ENCODE measurements around the gene BEGAIN.

The BEGAIN gene

DNA sequence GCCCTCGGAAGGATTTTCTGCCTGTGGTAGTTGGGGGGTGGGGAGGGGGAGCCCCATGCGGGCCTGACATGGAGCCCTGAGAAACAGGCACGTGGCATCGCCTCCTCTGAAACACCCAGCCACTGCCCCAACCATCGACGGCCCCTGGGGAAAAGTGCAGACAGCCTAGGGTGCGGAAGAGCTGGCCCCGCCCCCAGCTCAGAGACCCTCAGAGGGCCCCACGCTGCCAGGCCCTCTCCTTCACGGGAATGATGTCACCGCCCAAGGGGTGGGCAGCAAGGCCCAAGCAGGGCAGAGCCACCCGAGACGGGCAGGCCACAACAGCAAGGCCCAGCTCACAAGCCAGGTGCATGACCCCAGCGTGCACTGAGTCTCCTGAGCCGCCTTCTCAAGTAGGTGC, 26.2 kb downstream of the BEGAIN start:
- TF ChIP-seq, protein P1, sequence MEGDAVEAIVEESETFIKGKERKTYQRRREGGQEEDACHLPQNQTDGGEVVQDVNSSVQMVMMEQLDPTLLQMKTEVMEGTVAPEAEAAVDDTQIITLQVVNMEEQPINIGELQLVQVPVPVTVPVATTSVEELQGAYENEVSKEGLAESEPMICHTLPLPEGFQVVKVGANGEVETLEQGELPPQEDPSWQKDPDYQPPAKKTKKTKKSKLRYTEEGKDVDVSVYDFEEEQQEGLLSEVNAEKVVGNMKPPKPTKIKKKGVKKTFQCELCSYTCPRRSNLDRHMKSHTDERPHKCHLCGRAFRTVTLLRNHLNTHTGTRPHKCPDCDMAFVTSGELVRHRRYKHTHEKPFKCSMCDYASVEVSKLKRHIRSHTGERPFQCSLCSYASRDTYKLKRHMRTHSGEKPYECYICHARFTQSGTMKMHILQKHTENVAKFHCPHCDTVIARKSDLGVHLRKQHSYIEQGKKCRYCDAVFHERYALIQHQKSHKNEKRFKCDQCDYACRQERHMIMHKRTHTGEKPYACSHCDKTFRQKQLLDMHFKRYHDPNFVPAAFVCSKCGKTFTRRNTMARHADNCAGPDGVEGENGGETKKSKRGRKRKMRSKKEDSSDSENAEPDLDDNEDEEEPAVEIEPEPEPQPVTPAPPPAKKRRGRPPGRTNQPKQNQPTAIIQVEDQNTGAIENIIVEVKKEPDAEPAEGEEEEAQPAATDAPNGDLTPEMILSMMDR (IDR thresholded peaks at IDR 0.05; ENCODE audit: low read length) = no peak
- no peak for TF ChIP-seq EZH2 (IDR thresholded peaks at IDR 0.05; ENCODE audit: borderline replicate concordance, low read length)
- H3K79me2 ChIP-seq (ENCODE audit: insufficient read depth, low read length) = no peaks in the 10 kb centered on the region

DNA sequence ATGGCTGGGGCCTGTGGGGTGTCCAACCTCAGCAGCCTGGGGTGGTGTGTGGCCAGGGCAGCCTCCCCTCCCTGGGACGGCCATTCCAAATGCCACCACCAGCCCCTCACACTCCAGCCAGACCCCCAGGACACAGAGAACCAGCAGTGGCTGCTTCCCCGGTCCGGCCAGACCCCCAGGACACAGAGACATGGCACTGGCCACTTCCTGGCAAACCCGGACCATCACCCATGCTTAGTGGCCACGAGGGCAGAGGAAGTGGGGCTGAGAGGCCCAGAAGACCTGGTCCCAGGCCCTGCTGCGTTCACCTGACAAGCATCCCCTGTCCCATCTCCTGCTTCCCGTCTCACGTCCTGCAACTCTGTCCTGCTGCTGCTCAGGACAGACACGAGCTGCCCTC, 26.7 kb downstream of the BEGAIN start:
- no peaks in the 10 kb centered on the region for H3K36me3 ChIP-seq (ENCODE audit: insufficient read depth, low read length)
- H3K4me3 ChIP-seq (ENCODE audit: low read depth, low read length, poor library complexity, severe bottlenecking) = no peak overlapping the region
- H4K20me1 ChIP-seq (ENCODE audit: insufficient read depth, low read length) = no peaks in the 10 kb centered on the region
- TF ChIP-seq EZH2 (IDR thresholded peaks at IDR 0.05; ENCODE audit: borderline replicate concordance, low read length) = no peak
- TF ChIP-seq, protein P1 (IDR thresholded peaks at IDR 0.05; ENCODE audit: low read length) = no peak
- H3K79me2 ChIP-seq (ENCODE audit: insufficient read depth, low read length) = no peaks in the 10 kb centered on the region
- no peak overlapping the region for H3K27ac ChIP-seq (ENCODE audit: low read depth, low read length, poor library complexity, severe bottlenecking)
- no peak overlapping the region for H3K4me2 ChIP-seq (ENCODE audit: low read length)
- no peaks in the 10 kb centered on the region for H3K27me3 ChIP-seq (ENCODE audit: insufficient read depth, low read length)
- H3K4me1 ChIP-seq (ENCODE audit: insufficient read depth, low read length, severe bottlenecking) = no peaks in the 10 kb centered on the region
- H3K9me3 ChIP-seq (ENCODE audit: low read length) = no peaks in the 10 kb centered on the region
- no peaks in the 10 kb centered on the region for H3F3A ChIP-seq (ENCODE audit: insufficient read depth, low read length)
- H3K9me2 ChIP-seq (ENCODE audit: low read depth, low read length) = no peaks in the 10 kb centered on the region
- no peak overlapping the region for H2AFZ ChIP-seq (ENCODE audit: low read length)
- H3K9ac ChIP-seq (ENCODE audit: low read length) = no peak overlapping the region

More for the DNA sequence above, 26.2 kb downstream of the BEGAIN start:
- H3K27ac ChIP-seq (ENCODE audit: low read depth, low read length, poor library complexity, severe bottlenecking) = no peak overlapping the region
- no peaks in the 10 kb centered on the region for H3K9me2 ChIP-seq (ENCODE audit: low read depth, low read length)
- H3K27me3 ChIP-seq (ENCODE audit: insufficient read depth, low read length) = no peaks in the 10 kb centered on the region
- no peak overlapping the region for H3K4me2 ChIP-seq (ENCODE audit: low read length)
- no peaks in the 10 kb centered on the region for H4K20me1 ChIP-seq (ENCODE audit: insufficient read depth, low read length)
- no peak overlapping the region for H3K9ac ChIP-seq (ENCODE audit: low read length)
- H3F3A ChIP-seq (ENCODE audit: insufficient read depth, low read length) = no peaks in the 10 kb centered on the region
- no peak overlapping the region for H2AFZ ChIP-seq (ENCODE audit: low read length)
- no peak overlapping the region for H3K4me3 ChIP-seq (ENCODE audit: low read depth, low read length, poor library complexity, severe bottlenecking)
- H3K9me3 ChIP-seq (ENCODE audit: low read length) = no peaks in the 10 kb centered on the region
- H3K36me3 ChIP-seq (ENCODE audit: insufficient read depth, low read length) = no peaks in the 10 kb centered on the region
- H3K4me1 ChIP-seq (ENCODE audit: insufficient read depth, low read length, severe bottlenecking) = no peaks in the 10 kb centered on the region

DNA sequence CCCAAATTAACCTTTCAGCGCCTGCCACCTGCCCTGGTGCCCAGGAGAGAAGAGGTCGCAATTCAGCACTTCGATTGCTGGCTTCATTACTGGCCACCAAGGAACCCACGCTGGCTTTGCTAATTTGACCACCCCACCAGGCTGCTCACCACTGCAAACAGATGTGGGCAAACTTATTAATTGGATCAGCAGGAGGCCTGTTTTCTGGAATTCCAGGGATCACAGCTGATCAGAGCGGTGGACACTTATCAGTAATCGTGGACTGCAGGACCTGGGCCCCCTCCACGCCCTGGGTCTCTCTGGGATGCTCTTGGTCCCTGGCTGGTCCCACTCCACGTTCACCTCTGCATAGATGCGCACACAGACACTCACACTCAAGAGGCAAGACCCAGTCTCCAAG, 27.8 kb downstream of the BEGAIN start:
- no peaks in the 10 kb centered on the region for H3F3A ChIP-seq (ENCODE audit: insufficient read depth, low read length)
- TF ChIP-seq, protein P1 (IDR thresholded peaks at IDR 0.05; ENCODE audit: low read length) = no peak
- no peak for TF ChIP-seq EZH2 (IDR thresholded peaks at IDR 0.05; ENCODE audit: borderline replicate concordance, low read length)
- H3K79me2 ChIP-seq (ENCODE audit: insufficient read depth, low read length) = no peaks in the 10 kb centered on the region
- H3K4me3 ChIP-seq (ENCODE audit: low read depth, low read length, poor library complexity, severe bottlenecking) = no peak overlapping the region
- no peaks in the 10 kb centered on the region for H3K9me3 ChIP-seq (ENCODE audit: low read length)
- no peaks in the 10 kb centered on the region for H3K9me2 ChIP-seq (ENCODE audit: low read depth, low read length)
- H2AFZ ChIP-seq (ENCODE audit: low read length) = no peak overlapping the region
- no peaks in the 10 kb centered on the region for H3K36me3 ChIP-seq (ENCODE audit: insufficient read depth, low read length)
- H3K27ac ChIP-seq (ENCODE audit: low read depth, low read length, poor library complexity, severe bottlenecking) = no peak overlapping the region
- no peaks in the 10 kb centered on the region for H3K4me1 ChIP-seq (ENCODE audit: insufficient read depth, low read length, severe bottlenecking)
- H3K4me2 ChIP-seq (ENCODE audit: low read length) = no peak overlapping the region
- no peaks in the 10 kb centered on the region for H4K20me1 ChIP-seq (ENCODE audit: insufficient read depth, low read length)
- H3K9ac ChIP-seq (ENCODE audit: low read length) = no peak overlapping the region
- no peaks in the 10 kb centered on the region for H3K27me3 ChIP-seq (ENCODE audit: insufficient read depth, low read length)

Measured in OCI-LY1 (cell line).